Chondrocyte (in vitro differentiated cells): Measurements from ENCODE around the gene MADCAM1. TPM values are rescaled to one million over a fixed set of nuclear protein-coding genes. Genes with fewer than 3 reads are reported as not detected.
A peak's percentile ranks its signal among the peaks of the same experiment; 100 is the strongest.

ENCODE experiments used
- DNase-seq: peaks from one replicate; pipeline ENCODE4 v3.0.0; 2021; ENCODE audit warnings: mixed read lengths, low spot score
- H3K27ac Mint-ChIP-seq: one replicate; pipeline ENCODE4 v1.8.0; 2021; ENCODE audit warnings: mild to moderate bottlenecking, moderate library complexity, mixed read lengths; ENCODE audit not compliant: unreplicated experiment
- H3K27me3 Mint-ChIP-seq: 2 replicates; pipeline ENCODE4 v1.8.0; 2021; ENCODE audit warnings: low read depth, mixed read lengths
- H3K36me3 Mint-ChIP-seq: 2 replicates; pipeline ENCODE4 v1.8.0; 2021; ENCODE audit warnings: low read depth, mixed read lengths
- H3K4me1 Mint-ChIP-seq: 2 replicates; pipeline ENCODE4 v1.8.0; 2021; ENCODE audit warnings: low read depth, mild to moderate bottlenecking, mixed read lengths
- H3K4me3 Mint-ChIP-seq: one replicate; pipeline ENCODE4 v1.8.0; 2021; ENCODE audit warnings: mild to moderate bottlenecking, moderate library complexity, mixed read lengths; ENCODE audit not compliant: unreplicated experiment
- H3K9me3 Mint-ChIP-seq: 2 replicates; pipeline ENCODE4 v1.8.0; 2021; ENCODE audit warnings: low read depth, mixed read lengths
- total RNA-seq: library from RNA; stranded (reverse); gene quantifications from 3 replicates; pipeline ENCODE4 v1.2.1, GENCODE V29; 2021
- TF ChIP-seq, protein P1 (sequence below): fragments of 200-600 bp; sonication (generic); IDR thresholded peaks from 2 replicates; pipeline ENCODE4 v1.5.0; 2021; ENCODE audit warnings: antibody characterized with exemption, mild to moderate bottlenecking, moderate library complexity

MADCAM1 gene
- total RNA-seq, 1 donor from 2014 or later = 0.62 TPM

DNA sequence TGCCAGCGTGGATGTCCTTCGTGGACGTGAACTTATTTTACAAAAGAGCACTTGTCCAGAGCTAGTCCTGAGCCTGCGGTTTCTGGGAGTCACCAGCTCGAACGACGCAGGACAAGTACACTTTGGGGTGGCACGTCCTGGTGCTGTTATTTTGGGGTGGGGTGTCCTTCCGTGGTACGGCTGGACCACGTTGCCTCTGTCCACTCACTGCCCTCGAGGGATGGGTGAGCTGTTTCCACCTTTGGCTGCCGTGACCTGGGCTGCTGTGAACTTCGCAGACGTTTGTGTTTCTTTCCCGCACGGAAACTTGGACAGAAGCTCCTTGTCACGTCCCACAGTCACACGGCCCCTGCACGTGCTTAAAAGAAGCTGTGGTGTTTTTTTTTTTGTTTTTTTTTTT is 58.5 kb downstream of the MADCAM1 start:
- TF ChIP-seq, protein P1, sequence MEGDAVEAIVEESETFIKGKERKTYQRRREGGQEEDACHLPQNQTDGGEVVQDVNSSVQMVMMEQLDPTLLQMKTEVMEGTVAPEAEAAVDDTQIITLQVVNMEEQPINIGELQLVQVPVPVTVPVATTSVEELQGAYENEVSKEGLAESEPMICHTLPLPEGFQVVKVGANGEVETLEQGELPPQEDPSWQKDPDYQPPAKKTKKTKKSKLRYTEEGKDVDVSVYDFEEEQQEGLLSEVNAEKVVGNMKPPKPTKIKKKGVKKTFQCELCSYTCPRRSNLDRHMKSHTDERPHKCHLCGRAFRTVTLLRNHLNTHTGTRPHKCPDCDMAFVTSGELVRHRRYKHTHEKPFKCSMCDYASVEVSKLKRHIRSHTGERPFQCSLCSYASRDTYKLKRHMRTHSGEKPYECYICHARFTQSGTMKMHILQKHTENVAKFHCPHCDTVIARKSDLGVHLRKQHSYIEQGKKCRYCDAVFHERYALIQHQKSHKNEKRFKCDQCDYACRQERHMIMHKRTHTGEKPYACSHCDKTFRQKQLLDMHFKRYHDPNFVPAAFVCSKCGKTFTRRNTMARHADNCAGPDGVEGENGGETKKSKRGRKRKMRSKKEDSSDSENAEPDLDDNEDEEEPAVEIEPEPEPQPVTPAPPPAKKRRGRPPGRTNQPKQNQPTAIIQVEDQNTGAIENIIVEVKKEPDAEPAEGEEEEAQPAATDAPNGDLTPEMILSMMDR = no peak
- Mint-ChIP-seq H3K4me1 (peaks cover 10% of the 10 kb centered on the region), H3K27me3 (no peaks in the 10 kb centered on the region), H3K4me3 (no peak overlapping the region), H3K36me3 (no peaks in the 10 kb centered on the region), H3K9me3 (no peaks in the 10 kb centered on the region), H3K27ac (no peak overlapping the region)
- peak; percentile 58 for DNase-seq

Other genes starting within 250 kb of the MADCAM1 start
- gene PLPP2, start 205.1 kb upstream of the MADCAM1 start, total RNA-seq = 0.36 to 4.1 TPM (median 3.0 TPM) in 3 replicates
- gene MIER2, start 151.7 kb upstream of the MADCAM1 start, total RNA-seq = 40.2 to 44.5 TPM (median 42.4 TPM) in 3 replicates
- gene C2CD4C, start 87.3 kb upstream of the MADCAM1 start, total RNA-seq = 1.1 to 1.4 TPM (median 1.4 TPM) in 3 replicates
- gene SHC2, start 35.5 kb upstream of the MADCAM1 start, total RNA-seq = 26.9 to 50.9 TPM (median 47.8 TPM) in 3 replicates
- gene TPGS1, start 11.0 kb downstream of the MADCAM1 start, total RNA-seq = 18.3 to 22.6 TPM (median 21.3 TPM) in 3 replicates
- 41.4 to 71.1 TPM (median 66.9 TPM) in 3 replicates for gene CDC34, start 35.3 kb downstream of the MADCAM1 start, total RNA-seq
- gene GZMM, start 47.6 kb downstream of the MADCAM1 start, total RNA-seq = not detected in 3 replicates
- 440 to 503 TPM (median 452 TPM) in 3 replicates for gene BSG, start 76.1 kb downstream of the MADCAM1 start, total RNA-seq
- 6.2 to 6.8 TPM (median 6.7 TPM) in 3 replicates for gene HCN2, start 93.4 kb downstream of the MADCAM1 start, total RNA-seq
- 27.3 to 35.8 TPM (median 35.5 TPM) in 3 replicates for gene POLRMT, start 137.1 kb downstream of the MADCAM1 start, total RNA-seq
- not detected in 3 replicates for gene FGF22, start 143.4 kb downstream of the MADCAM1 start, total RNA-seq
- gene RNF126, start 166.7 kb downstream of the MADCAM1 start, total RNA-seq = 29.3 to 36.3 TPM (median 29.5 TPM) in 3 replicates
- 267 to 316 TPM (median 312 TPM) in 3 replicates for gene FSTL3, start 179.9 kb downstream of the MADCAM1 start, total RNA-seq
- not detected in 3 replicates for gene PRSS57, start 199.0 kb downstream of the MADCAM1 start, total RNA-seq
- gene PALM, start 212.4 kb downstream of the MADCAM1 start, total RNA-seq = 166 to 182 TPM (median 175 TPM) in 3 replicates